ENCODE measurements around the gene AS3MT. TPM values are rescaled to one million over a fixed set of nuclear protein-coding genes. Genes with fewer than 3 reads are reported as not detected.
"Not testable (repeated sequence)": the region's sequence is repeated elsewhere in the genome, so short reads cannot be mapped to it uniquely, and the experiment has no call there.

The AS3MT gene, protein sequence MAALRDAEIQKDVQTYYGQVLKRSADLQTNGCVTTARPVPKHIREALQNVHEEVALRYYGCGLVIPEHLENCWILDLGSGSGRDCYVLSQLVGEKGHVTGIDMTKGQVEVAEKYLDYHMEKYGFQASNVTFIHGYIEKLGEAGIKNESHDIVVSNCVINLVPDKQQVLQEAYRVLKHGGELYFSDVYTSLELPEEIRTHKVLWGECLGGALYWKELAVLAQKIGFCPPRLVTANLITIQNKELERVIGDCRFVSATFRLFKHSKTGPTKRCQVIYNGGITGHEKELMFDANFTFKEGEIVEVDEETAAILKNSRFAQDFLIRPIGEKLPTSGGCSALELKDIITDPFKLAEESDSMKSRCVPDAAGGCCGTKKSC
- total RNA-seq = 1.2 and 2.0 TPM in 2 replicates

GRCh38 chr10:102869258-102870198 is at the start of gene AS3MT:
Gene AS3MT, plus strand, starts transcription at chr10:102869470. Its CDS starts 123 bp downstream, at chr10:102869593.
- DNase-seq = peak; percentile 25

GRCh38 chr10:102820008-102820407 is 49.3 kb upstream of the AS3MT start:
- not testable (repeated sequence) for DNase-seq

GRCh38 chr10:102822222-102822621 is 47.0 kb upstream of the AS3MT start:
- no peak for DNase-seq

GRCh38 chr10:102824664-102825063 is 44.6 kb upstream of the AS3MT start:
- no peak for DNase-seq

- DNase-seq = no peak
Observed at GRCh38 chr10:102826148-102826796, 43.0 kb upstream of the AS3MT start.

DNA sequence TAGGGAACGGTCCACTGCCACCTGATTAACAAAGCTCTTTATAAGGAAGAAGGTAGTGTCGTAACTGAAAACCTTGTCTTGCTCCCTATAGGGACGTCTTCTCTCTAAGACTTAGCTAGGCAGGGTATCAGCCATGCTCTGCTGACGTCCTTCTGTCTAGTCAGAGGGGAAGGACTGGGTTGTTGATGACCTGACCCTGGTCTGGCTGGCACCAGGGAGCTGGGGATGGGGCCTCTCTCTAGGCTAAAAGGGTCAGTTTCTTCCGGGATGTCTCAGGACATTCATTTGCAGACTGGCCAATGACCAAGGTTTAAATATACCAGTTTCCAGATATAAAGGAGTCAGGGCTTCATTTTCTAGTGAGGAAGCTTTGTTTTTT is 41.7 kb upstream of the AS3MT start:
- DNase-seq = no peak

GRCh38 chr10:102831322-102832071 is 37.8 kb upstream of the AS3MT start:
- DNase-seq = no peak

DNA sequence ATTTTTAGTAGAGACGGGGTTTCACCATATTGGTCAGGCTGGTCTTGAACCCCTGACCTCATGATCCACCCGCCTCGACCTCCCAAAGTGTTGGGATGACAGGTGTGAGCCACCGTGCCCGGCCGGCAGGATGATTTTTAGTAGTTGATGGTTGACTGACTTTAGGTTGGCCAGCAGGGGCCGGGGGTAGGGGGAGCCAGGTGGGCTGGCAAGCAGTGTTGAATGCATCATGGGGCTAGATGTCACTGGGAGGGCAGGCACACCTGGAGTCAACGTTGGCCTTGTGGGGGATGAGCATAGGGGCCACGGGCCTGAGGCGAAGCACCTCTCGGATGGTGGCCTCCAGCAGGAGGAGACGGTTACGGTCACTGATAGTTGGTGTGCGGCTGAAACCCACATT is 37.0 kb upstream of the AS3MT start:
- no peak for DNase-seq

DNA sequence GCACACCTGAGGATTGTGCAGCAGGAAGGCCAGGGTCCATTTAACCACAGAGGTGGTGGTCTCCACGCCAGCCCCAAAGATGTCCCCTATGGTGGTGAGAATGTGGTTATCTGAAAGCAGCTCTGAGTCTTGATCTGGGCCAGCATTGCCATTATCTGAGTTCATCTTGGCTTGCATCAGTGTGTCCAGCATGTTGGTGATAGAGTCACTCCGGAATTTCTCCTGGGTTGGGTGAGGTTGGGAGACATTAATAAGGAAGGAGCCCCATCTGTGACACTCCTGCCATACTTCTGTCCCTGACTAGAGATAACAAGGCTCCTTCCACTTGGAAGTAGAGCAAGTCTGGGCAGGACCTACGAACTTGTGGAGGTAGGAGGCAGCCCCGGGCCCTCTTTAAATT is 36.3 kb upstream of the AS3MT start:
- no peak for DNase-seq

DNA sequence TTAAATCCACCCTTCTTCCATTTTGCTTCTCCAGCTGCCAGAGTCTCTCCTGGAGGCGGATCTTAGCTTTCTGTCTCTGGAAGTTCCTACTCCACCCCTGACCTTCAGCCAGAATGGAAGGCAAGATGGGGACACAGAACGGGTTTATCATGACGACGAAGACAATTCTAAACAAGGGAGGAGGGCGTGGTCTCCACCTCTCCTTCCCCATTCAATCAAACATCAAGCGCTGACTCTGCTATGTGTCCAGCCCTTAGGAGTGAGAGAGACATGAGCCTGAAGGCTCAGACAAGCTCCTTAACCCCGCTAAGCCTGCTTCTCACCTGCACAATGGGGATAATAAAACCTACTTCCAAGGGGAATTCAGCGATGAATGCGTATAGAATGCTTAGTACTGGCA is 35.1 kb upstream of the AS3MT start:
- no peak for DNase-seq

GRCh38 chr10:102835007-102835482 is 34.2 kb upstream of the AS3MT start:
- DNase-seq = peak; percentile 89

DNA sequence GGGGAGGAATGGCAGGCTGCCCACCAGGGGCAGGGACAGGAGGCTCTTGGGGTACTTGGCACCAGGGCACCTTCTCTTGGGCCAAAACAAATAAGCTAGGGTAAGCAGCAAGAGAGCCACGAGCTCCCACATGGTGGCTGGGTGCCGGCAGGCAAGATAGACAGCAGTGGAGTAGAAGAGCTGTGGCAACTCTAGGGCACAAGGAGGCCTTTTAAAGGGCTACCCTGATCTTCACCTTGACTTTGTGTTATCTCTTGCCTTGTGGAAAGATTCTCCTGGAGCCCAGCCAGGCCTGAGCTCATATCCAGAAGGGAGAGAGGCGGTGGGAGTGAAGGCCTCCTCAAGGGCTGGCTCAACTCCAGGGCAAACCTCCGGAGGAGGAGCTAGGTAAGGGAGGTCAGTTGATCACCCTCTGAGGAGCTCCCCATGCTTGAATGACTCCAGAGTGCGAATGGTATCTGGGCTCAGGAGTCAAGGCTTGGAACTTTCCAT is 32.0 kb upstream of the AS3MT start, which contains the start of gene CYP17A1:
CYP17A1 (minus strand) TSS at position 184 of the 492 bp plus-strand sequence; CDS start at position 132, 52 bp downstream.
- no peak for DNase-seq

GRCh38 chr10:102838276-102838927 is 30.9 kb upstream of the AS3MT start:
- not testable (repeated sequence) for DNase-seq

- DNase-seq = no peak
Observed at GRCh38 chr10:102841827-102842345, 27.4 kb upstream of the AS3MT start.

- DNase-seq = not testable (repeated sequence)
Observed at GRCh38 chr10:102843139-102843538, 26.1 kb upstream of the AS3MT start.

DNA sequence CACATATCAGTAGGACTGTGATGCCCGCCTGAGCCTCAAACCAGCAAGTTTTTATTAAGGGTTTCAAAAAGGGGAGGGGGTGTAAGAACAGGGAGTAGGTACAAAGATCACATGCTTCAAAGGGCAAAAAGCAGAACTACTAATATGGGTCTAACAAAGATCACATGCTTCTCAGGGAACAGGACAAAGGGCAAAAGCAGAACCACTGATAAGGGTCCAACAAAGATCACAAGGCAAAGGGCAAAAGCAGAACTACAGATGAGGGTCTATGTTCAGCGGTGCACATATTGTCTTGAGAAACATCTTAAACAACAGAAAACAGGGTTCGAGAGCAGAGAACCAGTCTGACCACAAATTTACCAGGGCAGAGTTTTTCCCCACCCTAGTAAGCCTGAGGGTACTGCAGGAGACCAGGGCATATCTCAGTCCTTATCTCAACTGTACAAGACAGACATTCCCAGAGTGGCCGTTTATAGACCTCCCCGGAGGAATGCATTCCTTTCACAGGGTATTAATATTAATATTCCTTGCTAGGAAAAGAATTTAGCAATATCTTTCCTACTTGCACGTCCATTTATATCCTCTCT is 25.0 kb upstream of the AS3MT start:
- DNase-seq = not testable (repeated sequence)

- no peak for DNase-seq
Observed at GRCh38 chr10:102845352-102845902, 23.8 kb upstream of the AS3MT start.

GRCh38 chr10:102850025-102850518 is 19.2 kb upstream of the AS3MT start:
- DNase-seq = no peak

- DNase-seq = not testable (repeated sequence)
Observed at GRCh38 chr10:102853237-102853636, 16.0 kb upstream of the AS3MT start.
